ENCODE results near the gene ZCCHC17. TPM values are rescaled to one million over a fixed set of nuclear protein-coding genes. Genes with fewer than 3 reads are reported as not detected.

The ZCCHC17 gene
- polyA plus RNA-seq, 1 experiment, result 72.9 TPM

DNA sequence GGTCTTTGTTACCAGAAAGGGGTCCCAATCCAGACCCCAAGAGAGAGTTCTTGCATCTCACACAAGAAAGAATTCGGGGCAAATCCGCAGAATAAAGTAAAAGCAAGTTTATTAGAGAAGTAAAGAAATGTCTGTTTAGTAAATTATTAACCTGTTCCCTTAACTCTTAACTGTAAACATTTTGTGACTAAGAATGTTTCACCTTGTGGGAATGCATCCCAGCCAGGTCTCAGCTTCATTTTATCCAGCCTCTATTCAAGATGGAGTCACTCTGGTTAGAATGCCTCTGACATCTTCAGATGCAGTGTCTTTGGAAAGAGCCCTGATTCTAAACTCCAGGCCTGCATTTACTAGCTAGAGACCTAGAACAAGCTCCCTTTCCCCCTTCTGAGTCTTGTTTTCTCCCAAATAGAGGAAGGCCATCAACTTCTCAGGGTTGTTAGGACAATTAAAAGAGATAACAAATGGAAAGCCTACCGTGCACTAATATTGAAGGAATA, 80.6 kb downstream of the ZCCHC17 start:
- TF ChIP-seq, protein P1, sequence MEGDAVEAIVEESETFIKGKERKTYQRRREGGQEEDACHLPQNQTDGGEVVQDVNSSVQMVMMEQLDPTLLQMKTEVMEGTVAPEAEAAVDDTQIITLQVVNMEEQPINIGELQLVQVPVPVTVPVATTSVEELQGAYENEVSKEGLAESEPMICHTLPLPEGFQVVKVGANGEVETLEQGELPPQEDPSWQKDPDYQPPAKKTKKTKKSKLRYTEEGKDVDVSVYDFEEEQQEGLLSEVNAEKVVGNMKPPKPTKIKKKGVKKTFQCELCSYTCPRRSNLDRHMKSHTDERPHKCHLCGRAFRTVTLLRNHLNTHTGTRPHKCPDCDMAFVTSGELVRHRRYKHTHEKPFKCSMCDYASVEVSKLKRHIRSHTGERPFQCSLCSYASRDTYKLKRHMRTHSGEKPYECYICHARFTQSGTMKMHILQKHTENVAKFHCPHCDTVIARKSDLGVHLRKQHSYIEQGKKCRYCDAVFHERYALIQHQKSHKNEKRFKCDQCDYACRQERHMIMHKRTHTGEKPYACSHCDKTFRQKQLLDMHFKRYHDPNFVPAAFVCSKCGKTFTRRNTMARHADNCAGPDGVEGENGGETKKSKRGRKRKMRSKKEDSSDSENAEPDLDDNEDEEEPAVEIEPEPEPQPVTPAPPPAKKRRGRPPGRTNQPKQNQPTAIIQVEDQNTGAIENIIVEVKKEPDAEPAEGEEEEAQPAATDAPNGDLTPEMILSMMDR (IDR thresholded peaks at IDR 0.05; ENCODE audit: low read depth, low read length), result no peak
- Histone ChIP-seq H3K9me3 (ENCODE audit: control insufficient read depth, insufficient read depth, low read length) (no peaks in the 10 kb centered on the region), H3K27me3 (ENCODE audit: control insufficient read depth, insufficient read depth, low read length) (no peaks in the 10 kb centered on the region), H3K27ac (ENCODE audit: low read depth, low read length) (peak overlapping the region; percentile 12), H3K4me3 (ENCODE audit: low read depth, low read length) (no peak overlapping the region)
- CTCF ChIA-PET, result interaction anchor here (0.7 to 1.9 kb wide), 5 partner anchors 17 to 172 kb away, joined by 3 to 8 read pairs (median 5); no protein-coding TSS in a partner anchor
- DNase-seq (ENCODE audit: low read depth, low spot score), result no peak
- POLR2A ChIA-PET, result interaction anchor here (0.8 to 1.0 kb wide), 3 partner anchors 14 to 94 kb away, joined by 3 read pairs; no protein-coding TSS in a partner anchor

DNA sequence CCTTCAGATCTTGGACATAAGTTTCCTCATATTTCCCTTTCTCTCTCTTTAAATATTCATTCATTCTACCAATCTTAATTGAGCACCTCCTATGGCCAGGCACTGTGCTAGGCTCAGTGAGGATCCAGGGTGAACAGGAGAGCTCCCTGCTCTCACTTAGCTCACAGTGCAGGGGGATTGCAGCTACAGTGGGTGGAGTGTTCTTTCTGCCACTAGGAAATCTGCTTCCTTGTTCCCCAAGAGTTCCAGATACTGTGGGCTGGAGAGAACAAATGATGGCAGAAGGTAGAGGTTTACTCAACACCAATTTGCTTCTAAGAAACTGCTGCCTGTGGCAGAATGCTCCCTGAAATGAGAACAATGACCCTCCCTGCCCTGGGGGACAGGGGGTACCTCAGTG, 81.2 kb downstream of the ZCCHC17 start:
- POLR2A ChIA-PET, result no interaction called here
- Histone ChIP-seq H3K27me3 (ENCODE audit: control insufficient read depth, insufficient read depth, low read length) (no peaks in the 10 kb centered on the region), H3K9me3 (ENCODE audit: control insufficient read depth, insufficient read depth, low read length) (no peaks in the 10 kb centered on the region), H3K4me3 (ENCODE audit: low read depth, low read length) (no peak overlapping the region), H3K27ac (ENCODE audit: low read depth, low read length) (no peak overlapping the region)
- DNase-seq (ENCODE audit: low read depth, low spot score), result no peak
- TF ChIP-seq, protein P1 (IDR thresholded peaks at IDR 0.05; ENCODE audit: low read depth, low read length), result no peak
- CTCF ChIA-PET, result interaction anchor here (1.8 kb wide), 2 partner anchors 44 to 171 kb away, joined by 5 to 8 read pairs; no protein-coding TSS in a partner anchor

DNA sequence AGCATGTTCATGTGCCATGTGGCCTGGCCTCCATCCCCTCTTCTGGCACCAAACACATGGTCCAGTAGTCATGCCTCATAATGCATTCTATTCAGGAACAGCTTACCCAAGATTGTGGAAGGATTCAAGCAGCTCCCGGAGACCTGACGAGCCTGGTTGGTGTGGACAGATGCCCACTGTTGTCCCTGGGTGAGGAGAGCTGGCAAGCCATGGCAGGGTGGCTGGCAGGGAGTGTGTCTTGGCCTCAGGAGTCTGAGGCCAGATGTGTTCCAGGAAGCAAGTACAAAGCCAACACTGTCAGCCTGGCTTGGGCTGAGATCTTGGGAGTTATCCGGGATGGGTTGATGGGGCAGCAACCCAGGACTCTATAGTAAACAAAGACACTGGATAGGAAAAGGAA, 83.3 kb downstream of the ZCCHC17 start:
- Histone ChIP-seq H3K27ac (ENCODE audit: low read depth, low read length) (no peak overlapping the region), H3K9me3 (ENCODE audit: control insufficient read depth, insufficient read depth, low read length) (no peaks in the 10 kb centered on the region), H3K27me3 (ENCODE audit: control insufficient read depth, insufficient read depth, low read length) (no peaks in the 10 kb centered on the region), H3K4me3 (ENCODE audit: low read depth, low read length) (no peak overlapping the region)
- ChIA-PET POLR2A (no interaction called here), CTCF (interaction anchor here (1.7 kb wide), 1 partner anchor 15 kb away, joined by 5 read pairs; no protein-coding TSS in a partner anchor)
- no peak for DNase-seq (ENCODE audit: low read depth, low spot score)
- TF ChIP-seq, protein P1 (IDR thresholded peaks at IDR 0.05; ENCODE audit: low read depth, low read length), result no peak

DNA sequence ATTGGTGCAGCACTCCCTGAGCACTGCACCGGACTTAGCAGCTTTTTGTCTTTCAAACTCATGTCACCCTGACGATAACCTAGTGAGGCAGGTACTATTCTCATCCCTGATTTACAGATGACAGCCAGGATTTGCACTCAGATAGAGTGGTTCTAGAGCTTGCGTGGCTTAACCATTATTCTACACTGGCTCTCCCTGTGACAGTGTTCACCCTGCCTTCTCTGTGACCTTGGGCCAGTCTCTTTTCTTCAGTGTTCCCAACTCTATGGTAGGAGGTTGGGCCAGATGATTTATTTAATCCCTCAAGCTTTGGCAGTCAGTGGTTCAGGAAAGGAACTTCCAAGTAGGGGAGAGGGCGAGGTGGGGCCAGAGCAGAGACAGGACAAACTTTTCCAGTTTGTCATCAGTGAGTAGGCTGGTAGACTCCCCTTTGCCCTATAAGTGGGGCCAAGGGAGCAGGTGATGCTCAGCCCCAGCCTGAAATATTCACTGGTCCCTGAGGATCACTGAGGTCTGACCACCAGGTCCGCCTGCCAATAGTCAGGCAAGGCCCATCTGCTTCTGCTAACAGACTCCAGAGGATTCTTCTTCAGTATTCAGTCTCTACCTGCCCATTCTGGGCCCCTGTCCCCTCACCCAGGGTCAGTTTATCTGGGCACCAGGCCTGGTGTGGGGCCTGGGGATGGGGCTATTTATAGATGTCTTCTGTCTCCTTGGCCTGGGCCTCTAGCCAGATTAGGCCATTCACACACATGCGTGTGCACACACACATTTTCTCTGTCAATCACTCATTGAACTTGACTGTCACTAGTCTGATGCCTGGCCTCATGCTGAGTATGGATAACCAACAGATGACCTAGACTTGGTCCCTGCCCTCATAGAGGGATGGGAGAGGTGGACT, 84.8 kb downstream of the ZCCHC17 start:
- DNase-seq (ENCODE audit: low read depth, low spot score), result no peak
- H3K4me3 ChIP-seq (ENCODE audit: low read depth, low read length), result no peak overlapping the region
- ChIA-PET CTCF (interaction anchor here (1.7 kb wide), 1 partner anchor 13 kb away, joined by 5 read pairs; no protein-coding TSS in a partner anchor), POLR2A (no interaction called here)
- peak overlapping the region; percentile 2 for H3K27ac ChIP-seq (ENCODE audit: low read depth, low read length)
- no peaks in the 10 kb centered on the region for H3K9me3 ChIP-seq (ENCODE audit: control insufficient read depth, insufficient read depth, low read length)
- no peaks in the 10 kb centered on the region for H3K27me3 ChIP-seq (ENCODE audit: control insufficient read depth, insufficient read depth, low read length)
- TF ChIP-seq, protein P1 (IDR thresholded peaks at IDR 0.05; ENCODE audit: low read depth, low read length), result no peak
